H9 (cell line): ENCODE results near the gene TNFAIP2. TPM values are rescaled to one million over a fixed set of nuclear protein-coding genes. Genes with fewer than 3 reads are reported as not detected.
A peak's percentile ranks its signal among the peaks of the same experiment; 100 is the strongest.

ENCODE experiments used
- DNase-seq: peaks from one replicate; pipeline ENCODE4 v3.0.0-alpha.2; 2017
- H2AFZ ChIP-seq: one replicate; pipeline ENCODE4 v1.6.1; 2013; ENCODE audit warnings: mild to moderate bottlenecking, low read length, control low read depth, moderate library complexity
- H2AK5ac ChIP-seq: 2 replicates; pipeline ENCODE4 v1.6.1; 2013; ENCODE audit warnings: low read length, control low read depth, mixed read lengths; ENCODE audit not compliant: insufficient read length
- H2BK120ac ChIP-seq: one replicate; pipeline ENCODE4 v1.6.1; 2013; ENCODE audit warnings: low read depth, mild to moderate bottlenecking, low read length, control low read depth, inconsistent platforms; ENCODE audit not compliant: poor library complexity, severe bottlenecking
- H2BK12ac ChIP-seq: 2 replicates; pipeline ENCODE4 v1.6.1; 2013; ENCODE audit warnings: low read length, control low read depth, mixed read lengths, low read depth; ENCODE audit not compliant: insufficient read length
- H2BK15ac ChIP-seq: 2 replicates; pipeline ENCODE4 v1.6.1; 2013; ENCODE audit warnings: low read depth, low read length, control low read depth
- H2BK20ac ChIP-seq: one replicate; pipeline ENCODE4 v1.6.1; 2013; ENCODE audit warnings: low read depth, mild to moderate bottlenecking, low read length, control low read depth, inconsistent platforms; ENCODE audit not compliant: poor library complexity, severe bottlenecking
- H2BK5ac ChIP-seq: 2 replicates; pipeline ENCODE4 v1.6.1; 2013; ENCODE audit warnings: low read length, control low read depth, mixed read lengths; ENCODE audit not compliant: insufficient read length
- H3K14ac ChIP-seq: 2 replicates; pipeline ENCODE4 v1.6.1; 2013; ENCODE audit warnings: low read length, control low read depth; ENCODE audit not compliant: insufficient read depth
- H3K18ac ChIP-seq: 2 replicates; pipeline ENCODE4 v1.6.1; 2013; ENCODE audit warnings: low read depth, mild to moderate bottlenecking, mixed read lengths, low read length, control low read depth; ENCODE audit not compliant: insufficient read length
- H3K23ac ChIP-seq: 2 replicates; pipeline ENCODE4 v1.6.1; 2013; ENCODE audit warnings: low read length, control low read depth, mixed read lengths, low read depth; ENCODE audit not compliant: insufficient read length
- H3K23me2 ChIP-seq: 2 replicates; pipeline ENCODE4 v1.6.1; 2013; ENCODE audit warnings: low read depth, mild to moderate bottlenecking, mixed read lengths, low read length, control low read depth; ENCODE audit not compliant: insufficient read length, poor library complexity, severe bottlenecking
- H3K27ac ChIP-seq: 2 replicates; pipeline ENCODE4 v1.5.1; 2013; ENCODE audit warnings: low read length, control low read depth, mixed read lengths, low read depth; ENCODE audit not compliant: insufficient read length
- H3K27me3 ChIP-seq: 2 replicates; pipeline ENCODE4 v1.6.1; 2013; ENCODE audit warnings: low read length, control low read depth, inconsistent platforms; ENCODE audit not compliant: insufficient read depth
- H3K4ac ChIP-seq: 2 replicates; pipeline ENCODE4 v1.6.1; 2013; ENCODE audit warnings: low read depth, mild to moderate bottlenecking, control low read depth, inconsistent platforms, low read length, moderate library complexity
- H3K4me1 ChIP-seq: 2 replicates; pipeline ENCODE4 v1.6.1; 2013; ENCODE audit warnings: low read length, control low read depth, inconsistent platforms; ENCODE audit not compliant: insufficient read depth
- H3K4me2 ChIP-seq: 2 replicates; pipeline ENCODE4 v1.6.1; 2013; ENCODE audit warnings: low read length, control low read depth, mixed read lengths; ENCODE audit not compliant: insufficient read length, insufficient read depth
- H3K56ac ChIP-seq: 2 replicates; pipeline ENCODE4 v1.6.1; 2013; ENCODE audit warnings: low read depth, mild to moderate bottlenecking, mixed read lengths, low read length, control low read depth; ENCODE audit not compliant: insufficient read length
- H3K79me1 ChIP-seq: 2 replicates; pipeline ENCODE4 v1.6.1; 2013; ENCODE audit warnings: low read depth, mild to moderate bottlenecking, moderate library complexity, low read length, control low read depth, inconsistent platforms; ENCODE audit not compliant: insufficient read depth, poor library complexity, severe bottlenecking
- H3K79me2 ChIP-seq: 2 replicates; pipeline ENCODE4 v1.6.1; 2013; ENCODE audit warnings: low read length, control low read depth, inconsistent platforms; ENCODE audit not compliant: insufficient read depth
- H3K9ac ChIP-seq: 2 replicates; pipeline ENCODE4 v1.6.1; 2013; ENCODE audit warnings: low read length, control low read depth, mixed read lengths; ENCODE audit not compliant: insufficient read length; ENCODE audit errors: extremely low read depth
- H3K9me3 ChIP-seq: one replicate; pipeline ENCODE4 v1.6.1; 2013; ENCODE audit warnings: low read depth, low read length, inconsistent platforms; ENCODE audit not compliant: control insufficient read depth
- H3T11ph ChIP-seq: one replicate; pipeline ENCODE4 v1.6.1; 2013; ENCODE audit warnings: mild to moderate bottlenecking, low read length, control low read depth, inconsistent platforms
- H4K20me1 ChIP-seq: one replicate; pipeline ENCODE4 v1.6.1; 2013; ENCODE audit not compliant: control insufficient read depth, insufficient read length, insufficient read depth
- H4K5ac ChIP-seq: 2 replicates; pipeline ENCODE4 v1.6.1; 2013; ENCODE audit warnings: low read depth, mild to moderate bottlenecking, mixed read lengths, low read length, control low read depth; ENCODE audit not compliant: insufficient read length
- H4K8ac ChIP-seq: replicated peaks from 2 replicates; pipeline ENCODE4 v1.6.1; 2013; ENCODE audit warnings: low read length, control low read depth, mixed read lengths, low read depth; ENCODE audit not compliant: insufficient read length
- H4K91ac ChIP-seq: 2 replicates; pipeline ENCODE4 v1.6.1; 2013; ENCODE audit warnings: low read depth, mild to moderate bottlenecking, moderate library complexity, mixed read lengths, low read length, control low read depth; ENCODE audit not compliant: insufficient read length
- H3K27ac Mint-ChIP-seq, 3 experiments: 2 replicates in 2 of 3; 3 replicates in 1 of 3; pipeline ENCODE4 v1.8.0; 2020 to 2021; ENCODE audit warnings: mixed read lengths in 3 of 3, mild to moderate bottlenecking in 1 of 3, moderate library complexity in 1 of 3
- H3K27me3 Mint-ChIP-seq: 2 replicates; pipeline ENCODE4 v1.8.0; 2021; ENCODE audit warnings: low read depth, mild to moderate bottlenecking, moderate library complexity, mixed read lengths
- H3K36me3 Mint-ChIP-seq, 3 experiments: 2 replicates in 2 of 3; 3 replicates in 1 of 3; pipeline ENCODE4 v1.8.0; 2020 to 2021; ENCODE audit warnings: low read depth in 3 of 3, mixed read lengths in 3 of 3; ENCODE audit not compliant: insufficient read depth in 1 of 3
- H3K4me1 Mint-ChIP-seq, 2 experiments: 2 replicates each; pipeline ENCODE4 v1.8.0; 2020; ENCODE audit warnings: mixed read lengths in 2 of 2
- H3K4me3 Mint-ChIP-seq, 2 experiments: 2 replicates in 1 of 2; 3 replicates in 1 of 2; pipeline ENCODE4 v1.8.0; 2020 to 2021; ENCODE audit warnings: mild to moderate bottlenecking in 2 of 2, mixed read lengths in 2 of 2, moderate library complexity in 1 of 2
- H3K9me3 Mint-ChIP-seq, 2 experiments: 2 replicates in 1 of 2; 3 replicates in 1 of 2; pipeline ENCODE4 v1.8.0; 2020; ENCODE audit warnings: mild to moderate bottlenecking in 2 of 2, mixed read lengths in 2 of 2, moderate library complexity in 1 of 2
- WGBS: extraction: QIAGEN DNeasy Blood & Tissue Kit; methylation state at CpG from one replicate; pipeline ENCODE4 v1.1.7; 2013; ENCODE audit warnings: missing lambda C conversion rate, low lambda C conversion rate, mixed read lengths; ENCODE audit not compliant: insufficient read length; ENCODE audit errors: extremely low coverage; 5-methylcytosine and 5-hydroxymethylcytosine counted together
- total RNA-seq: library from RNA; stranded (reverse); gene quantifications from 2 replicates; pipeline ENCODE4 v1.2.1, GENCODE V29; 2021
- TF ChIP-seq, protein P1 (sequence below): fragments of 200-600 bp; sonication (generic); conservative IDR thresholded peaks from 3 replicates; pipeline ENCODE4 v1.8.0; 2021; ENCODE audit warnings: antibody characterized with exemption, mild to moderate bottlenecking

TNFAIP2 gene
- total RNA-seq, 1 experiment from 2014 or later: 29.3 TPM

DNA sequence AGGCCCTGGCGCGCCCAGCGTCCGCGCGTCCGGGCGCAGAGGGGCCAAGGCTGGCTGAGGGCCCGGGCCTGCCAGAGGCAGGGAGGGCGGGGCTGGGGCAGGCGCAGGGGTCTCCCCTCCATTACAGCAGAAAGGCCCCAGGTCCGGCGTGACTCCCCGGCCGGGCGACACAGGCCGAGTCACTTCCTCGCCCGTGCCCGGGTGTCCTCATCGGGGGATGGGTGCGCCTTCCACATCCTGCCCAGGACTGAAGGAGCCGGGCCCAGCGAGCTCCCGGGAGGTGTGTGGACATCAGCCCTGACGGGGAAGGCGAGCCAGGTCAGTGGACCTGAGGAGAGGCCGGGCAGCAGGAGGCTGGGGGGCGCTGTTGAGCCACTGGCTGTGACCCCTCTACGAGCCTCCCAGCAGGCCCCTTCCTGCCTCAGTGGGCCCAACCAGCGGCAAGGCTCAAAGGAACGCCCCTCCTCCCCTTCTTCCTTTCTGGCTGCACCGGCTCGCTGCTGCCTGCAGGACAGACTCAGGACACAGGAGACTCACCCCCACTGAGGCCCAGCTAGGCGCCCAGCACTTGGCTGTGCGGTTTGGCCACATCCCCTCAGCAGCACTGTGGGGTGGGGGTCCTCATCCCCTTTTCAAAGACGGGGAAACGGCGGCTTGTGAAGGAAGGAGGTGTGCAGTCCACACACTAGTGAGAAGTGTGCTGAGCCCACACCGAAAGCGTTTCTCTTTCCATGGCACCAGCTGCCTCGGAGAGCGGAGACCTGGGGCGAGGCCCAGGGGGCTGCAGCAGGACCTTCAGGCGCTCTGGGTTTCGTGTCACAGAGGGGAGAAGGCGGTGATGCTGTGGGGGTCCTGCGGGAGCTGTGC, 606 bp downstream of the TNFAIP2 start:
- H2BK20ac ChIP-seq: no peak overlapping the region
- H3K79me2 ChIP-seq: no peaks in the 10 kb centered on the region
- no peak overlapping the region for H2AK5ac ChIP-seq
- DNase-seq: peak; percentile 70
- H3K56ac ChIP-seq: no peak overlapping the region
- H2BK12ac ChIP-seq: no peak overlapping the region
- no peak overlapping the region for H3K27ac ChIP-seq
- H4K8ac ChIP-seq: no peak overlapping the region
- no CpG with 5 or more reads among the region's 48 CpGs for WGBS
- no peak overlapping the region for H2BK120ac ChIP-seq
- no peak overlapping the region for H3K23ac ChIP-seq
- H3K4me3 Mint-ChIP-seq: peak overlapping the region; percentile 42 to 53; a peak in 4 of 5 replicates
- H3K9me3 Mint-ChIP-seq: no peaks in the 10 kb centered on the region
- H3K9ac ChIP-seq: no peak overlapping the region
- peaks cover 4% of the 10 kb centered on the region; the same call in 1 of the 2 replicates for H3K4me1 ChIP-seq
- no peak overlapping the region for H3K18ac ChIP-seq
- peaks cover 41% of the 10 kb centered on the region for H3K27me3 Mint-ChIP-seq
- no peak overlapping the region for H4K5ac ChIP-seq
- H3K14ac ChIP-seq: no peak overlapping the region
- no peaks in the 10 kb centered on the region for H3K9me3 ChIP-seq
- H3K79me1 ChIP-seq: no peaks in the 10 kb centered on the region
- no peak overlapping the region for H2BK15ac ChIP-seq
- no peaks in the 10 kb centered on the region for H3K27me3 ChIP-seq
- peaks cover 18 to 24% of the 10 kb centered on the region in 2 experiments for H3K4me1 Mint-ChIP-seq
- H3K36me3 Mint-ChIP-seq: peaks cover 0 to 5% (median 0%) of the 10 kb centered on the region in 3 experiments; a peak in 4 of 7 replicates
- H4K20me1 ChIP-seq: peaks cover 9% of the 10 kb centered on the region
- TF ChIP-seq, protein P1, sequence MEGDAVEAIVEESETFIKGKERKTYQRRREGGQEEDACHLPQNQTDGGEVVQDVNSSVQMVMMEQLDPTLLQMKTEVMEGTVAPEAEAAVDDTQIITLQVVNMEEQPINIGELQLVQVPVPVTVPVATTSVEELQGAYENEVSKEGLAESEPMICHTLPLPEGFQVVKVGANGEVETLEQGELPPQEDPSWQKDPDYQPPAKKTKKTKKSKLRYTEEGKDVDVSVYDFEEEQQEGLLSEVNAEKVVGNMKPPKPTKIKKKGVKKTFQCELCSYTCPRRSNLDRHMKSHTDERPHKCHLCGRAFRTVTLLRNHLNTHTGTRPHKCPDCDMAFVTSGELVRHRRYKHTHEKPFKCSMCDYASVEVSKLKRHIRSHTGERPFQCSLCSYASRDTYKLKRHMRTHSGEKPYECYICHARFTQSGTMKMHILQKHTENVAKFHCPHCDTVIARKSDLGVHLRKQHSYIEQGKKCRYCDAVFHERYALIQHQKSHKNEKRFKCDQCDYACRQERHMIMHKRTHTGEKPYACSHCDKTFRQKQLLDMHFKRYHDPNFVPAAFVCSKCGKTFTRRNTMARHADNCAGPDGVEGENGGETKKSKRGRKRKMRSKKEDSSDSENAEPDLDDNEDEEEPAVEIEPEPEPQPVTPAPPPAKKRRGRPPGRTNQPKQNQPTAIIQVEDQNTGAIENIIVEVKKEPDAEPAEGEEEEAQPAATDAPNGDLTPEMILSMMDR: peak; percentile 64
- no peak overlapping the region; a peak in 1 of 7 replicates for H3K27ac Mint-ChIP-seq
- H3K4me2 ChIP-seq: peak overlapping the region; percentile 7
- no peak overlapping the region for H2AFZ ChIP-seq
- H3K4ac ChIP-seq: no peak overlapping the region
- H4K91ac ChIP-seq: no peak overlapping the region
- H3K23me2 ChIP-seq: no peaks in the 10 kb centered on the region
- H2BK5ac ChIP-seq: no peak overlapping the region
- no peak overlapping the region for H3T11ph ChIP-seq
